ENCODE data around the gene CTSD. TPM values are rescaled to one million over a fixed set of nuclear protein-coding genes. Genes with fewer than 3 reads are reported as not detected.
A peak's percentile ranks its signal among the peaks of the same experiment; 100 is the strongest.

CTSD gene
- total RNA-seq, 4 donors from 2014 or later, result 359 to 1,165 (median 624) TPM

DNA sequence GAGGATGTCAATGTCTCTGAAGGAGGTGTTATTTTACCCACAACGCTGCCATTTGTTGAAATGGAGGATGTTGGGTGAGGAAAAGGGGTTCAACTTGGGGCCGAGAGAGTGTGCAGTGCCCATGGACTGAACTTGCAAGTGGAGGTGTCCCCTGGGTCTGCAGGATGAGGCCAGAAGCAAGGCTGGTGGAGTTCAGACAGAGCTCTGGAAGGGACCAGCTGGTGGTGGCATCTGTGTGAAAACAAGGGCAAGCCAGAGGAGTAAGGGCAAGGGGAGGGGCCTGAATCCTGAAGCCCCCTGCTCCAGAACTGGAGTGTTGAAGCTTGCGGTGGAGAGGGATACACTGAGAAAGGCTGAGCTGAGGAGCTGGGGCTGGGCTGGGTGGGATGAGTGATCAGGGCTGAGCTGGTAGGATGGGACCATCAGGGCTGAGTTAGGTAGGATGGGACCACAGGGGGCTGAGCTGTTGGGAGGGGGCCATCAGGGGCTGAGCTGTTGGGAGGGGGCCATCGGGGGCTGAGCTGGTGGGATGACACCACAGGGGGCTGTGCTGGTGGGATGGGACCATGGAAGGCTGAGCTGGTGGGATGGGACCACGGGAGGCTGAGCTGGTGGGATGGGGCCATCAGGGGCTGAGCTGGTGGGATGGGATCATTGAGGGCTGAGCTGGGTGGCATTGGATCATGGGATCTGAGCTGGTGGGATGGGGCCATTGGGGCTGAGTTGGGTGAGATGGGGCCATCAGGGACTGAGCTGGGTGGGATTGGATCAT, 13.4 kb upstream of the CTSD start:
- DNase-seq (ENCODE audit: low spot score), result no peak

DNA sequence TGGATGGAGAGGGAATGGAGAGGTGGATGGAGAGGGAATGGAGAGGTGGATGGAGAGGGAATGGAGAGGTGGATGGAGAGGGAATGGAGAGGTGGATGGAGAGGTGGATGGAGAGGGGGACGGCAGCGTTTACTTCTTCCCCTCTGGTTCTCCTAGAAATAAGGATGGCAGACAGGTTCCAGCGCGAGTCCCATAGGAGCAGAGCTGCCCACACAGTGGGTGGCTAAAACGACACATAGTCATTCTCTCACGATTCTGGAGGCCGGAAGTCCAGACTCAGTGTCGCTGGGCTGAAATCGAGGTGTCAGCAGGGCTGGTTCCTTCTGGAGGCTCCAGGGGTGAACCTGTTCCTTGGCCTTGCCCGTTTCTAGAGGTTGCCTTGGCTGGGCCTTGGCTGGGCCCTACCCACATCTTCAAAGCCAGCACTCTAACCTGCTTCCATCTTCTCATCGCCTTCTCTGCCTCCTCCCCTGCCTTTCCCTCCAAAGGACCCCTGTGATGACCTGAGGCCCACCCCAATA, 12.7 kb upstream of the CTSD start:
- ATAC-seq (ENCODE audit: low FRiP score) (no peak), DNase-seq (ENCODE audit: low spot score) (no peak)
- no peak for TF ChIP-seq CTCF (IDR thresholded peaks at IDR 0.05)

More for the DNA sequence above, 13.4 kb upstream of the CTSD start:
- no peak for TF ChIP-seq CTCF (IDR thresholded peaks at IDR 0.05)
- no peak for ATAC-seq (ENCODE audit: low FRiP score)

GRCh38 chr11:1774886-1775285, 11.2 kb upstream of the CTSD start:
- TF ChIP-seq CTCF (IDR thresholded peaks at IDR 0.05), result no peak
- no peak for DNase-seq (ENCODE audit: low spot score)
- ATAC-seq (ENCODE audit: low FRiP score), result no peak

- TF ChIP-seq CTCF (IDR thresholded peaks at IDR 0.05), result no peak
- ATAC-seq (ENCODE audit: low FRiP score), result no peak
- no peak for DNase-seq (ENCODE audit: low spot score)
Measured at GRCh38 chr11:1773994-1774550, 10.3 kb upstream of the CTSD start.

- DNase-seq (ENCODE audit: low spot score) (no peak), ATAC-seq (ENCODE audit: low FRiP score) (no peak)
- no peak for TF ChIP-seq CTCF (IDR thresholded peaks at IDR 0.05)
Measured at GRCh38 chr11:1773131-1773993, 9.6 kb upstream of the CTSD start.

- DNase-seq (ENCODE audit: low spot score) (no peak), ATAC-seq (ENCODE audit: low FRiP score) (peak; percentile 92)
- no peak for TF ChIP-seq CTCF (IDR thresholded peaks at IDR 0.05)
Measured at GRCh38 chr11:1772270-1773130, 8.8 kb upstream of the CTSD start.

Data from omental fat pad (tissue), 4 donors.